ENCODE results near the gene DEAF1.

DNA sequence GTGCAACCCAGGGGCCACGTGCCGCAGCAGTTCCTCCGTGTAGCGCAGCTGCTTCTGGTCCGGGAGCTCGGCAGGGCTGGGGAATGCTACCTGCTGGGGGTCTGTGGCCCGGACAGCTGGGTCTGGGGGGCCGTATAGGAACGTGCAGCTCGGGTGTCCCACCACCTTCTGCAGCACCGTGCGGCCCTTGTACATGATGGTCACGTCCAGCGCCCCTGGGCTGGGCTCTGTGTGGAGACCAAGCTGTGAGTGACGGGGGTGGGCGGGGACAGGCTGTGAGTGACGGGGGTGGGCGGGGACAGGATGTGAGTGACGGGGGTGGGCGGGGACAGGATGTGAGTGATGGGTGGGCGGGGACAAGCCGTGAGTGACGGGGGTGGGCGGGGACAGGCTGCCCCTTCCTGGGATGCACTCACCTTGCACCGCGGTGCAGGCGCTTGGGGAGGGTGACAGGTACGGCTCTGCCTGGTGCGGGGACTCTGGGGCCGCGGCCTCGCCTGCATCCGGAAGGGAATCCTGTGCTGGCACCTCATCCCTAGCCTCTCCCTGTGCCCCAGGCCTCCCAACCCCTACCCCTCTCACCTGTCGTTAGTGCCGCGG is 81.6 kb downstream of the DEAF1 start:
- TF ChIP-seq, protein P1, sequence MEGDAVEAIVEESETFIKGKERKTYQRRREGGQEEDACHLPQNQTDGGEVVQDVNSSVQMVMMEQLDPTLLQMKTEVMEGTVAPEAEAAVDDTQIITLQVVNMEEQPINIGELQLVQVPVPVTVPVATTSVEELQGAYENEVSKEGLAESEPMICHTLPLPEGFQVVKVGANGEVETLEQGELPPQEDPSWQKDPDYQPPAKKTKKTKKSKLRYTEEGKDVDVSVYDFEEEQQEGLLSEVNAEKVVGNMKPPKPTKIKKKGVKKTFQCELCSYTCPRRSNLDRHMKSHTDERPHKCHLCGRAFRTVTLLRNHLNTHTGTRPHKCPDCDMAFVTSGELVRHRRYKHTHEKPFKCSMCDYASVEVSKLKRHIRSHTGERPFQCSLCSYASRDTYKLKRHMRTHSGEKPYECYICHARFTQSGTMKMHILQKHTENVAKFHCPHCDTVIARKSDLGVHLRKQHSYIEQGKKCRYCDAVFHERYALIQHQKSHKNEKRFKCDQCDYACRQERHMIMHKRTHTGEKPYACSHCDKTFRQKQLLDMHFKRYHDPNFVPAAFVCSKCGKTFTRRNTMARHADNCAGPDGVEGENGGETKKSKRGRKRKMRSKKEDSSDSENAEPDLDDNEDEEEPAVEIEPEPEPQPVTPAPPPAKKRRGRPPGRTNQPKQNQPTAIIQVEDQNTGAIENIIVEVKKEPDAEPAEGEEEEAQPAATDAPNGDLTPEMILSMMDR (conservative IDR thresholded peaks at IDR 0.05; ENCODE audit: low read depth in 2 of 2), result no peak
- TF ChIP-seq POLR2AphosphoS5 (IDR thresholded peaks at IDR 0.05; ENCODE audit: low read depth), result no peak
- TF ChIP-seq NANOG (IDR thresholded peaks at IDR 0.05; ENCODE audit: borderline replicate concordance), result no peak
- no peak for TF ChIP-seq CREB1 (CRISPR knock-in tag; IDR thresholded peaks at IDR 0.05; ENCODE audit: low read depth)
- TF ChIP-seq JUNB (IDR thresholded peaks at IDR 0.05; ENCODE audit: unreplicated experiment), result no peak
- no peak for TF ChIP-seq EZH2 (IDR thresholded peaks at IDR 0.05; ENCODE audit: low read depth, unreplicated experiment)
- TF ChIP-seq EZH2phosphoT487 (IDR thresholded peaks at IDR 0.05; ENCODE audit: unreplicated experiment), result no peak
- TF ChIP-seq, protein P2, sequence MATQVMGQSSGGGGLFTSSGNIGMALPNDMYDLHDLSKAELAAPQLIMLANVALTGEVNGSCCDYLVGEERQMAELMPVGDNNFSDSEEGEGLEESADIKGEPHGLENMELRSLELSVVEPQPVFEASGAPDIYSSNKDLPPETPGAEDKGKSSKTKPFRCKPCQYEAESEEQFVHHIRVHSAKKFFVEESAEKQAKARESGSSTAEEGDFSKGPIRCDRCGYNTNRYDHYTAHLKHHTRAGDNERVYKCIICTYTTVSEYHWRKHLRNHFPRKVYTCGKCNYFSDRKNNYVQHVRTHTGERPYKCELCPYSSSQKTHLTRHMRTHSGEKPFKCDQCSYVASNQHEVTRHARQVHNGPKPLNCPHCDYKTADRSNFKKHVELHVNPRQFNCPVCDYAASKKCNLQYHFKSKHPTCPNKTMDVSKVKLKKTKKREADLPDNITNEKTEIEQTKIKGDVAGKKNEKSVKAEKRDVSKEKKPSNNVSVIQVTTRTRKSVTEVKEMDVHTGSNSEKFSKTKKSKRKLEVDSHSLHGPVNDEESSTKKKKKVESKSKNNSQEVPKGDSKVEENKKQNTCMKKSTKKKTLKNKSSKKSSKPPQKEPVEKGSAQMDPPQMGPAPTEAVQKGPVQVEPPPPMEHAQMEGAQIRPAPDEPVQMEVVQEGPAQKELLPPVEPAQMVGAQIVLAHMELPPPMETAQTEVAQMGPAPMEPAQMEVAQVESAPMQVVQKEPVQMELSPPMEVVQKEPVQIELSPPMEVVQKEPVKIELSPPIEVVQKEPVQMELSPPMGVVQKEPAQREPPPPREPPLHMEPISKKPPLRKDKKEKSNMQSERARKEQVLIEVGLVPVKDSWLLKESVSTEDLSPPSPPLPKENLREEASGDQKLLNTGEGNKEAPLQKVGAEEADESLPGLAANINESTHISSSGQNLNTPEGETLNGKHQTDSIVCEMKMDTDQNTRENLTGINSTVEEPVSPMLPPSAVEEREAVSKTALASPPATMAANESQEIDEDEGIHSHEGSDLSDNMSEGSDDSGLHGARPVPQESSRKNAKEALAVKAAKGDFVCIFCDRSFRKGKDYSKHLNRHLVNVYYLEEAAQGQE (IDR thresholded peaks at IDR 0.05; ENCODE audit: unreplicated experiment), result no peak
- TF ChIP-seq, protein P3, sequence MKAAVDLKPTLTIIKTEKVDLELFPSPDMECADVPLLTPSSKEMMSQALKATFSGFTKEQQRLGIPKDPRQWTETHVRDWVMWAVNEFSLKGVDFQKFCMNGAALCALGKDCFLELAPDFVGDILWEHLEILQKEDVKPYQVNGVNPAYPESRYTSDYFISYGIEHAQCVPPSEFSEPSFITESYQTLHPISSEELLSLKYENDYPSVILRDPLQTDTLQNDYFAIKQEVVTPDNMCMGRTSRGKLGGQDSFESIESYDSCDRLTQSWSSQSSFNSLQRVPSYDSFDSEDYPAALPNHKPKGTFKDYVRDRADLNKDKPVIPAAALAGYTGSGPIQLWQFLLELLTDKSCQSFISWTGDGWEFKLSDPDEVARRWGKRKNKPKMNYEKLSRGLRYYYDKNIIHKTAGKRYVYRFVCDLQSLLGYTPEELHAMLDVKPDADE (IDR thresholded peaks at IDR 0.05), result no peak
- TF ChIP-seq, protein P4, sequence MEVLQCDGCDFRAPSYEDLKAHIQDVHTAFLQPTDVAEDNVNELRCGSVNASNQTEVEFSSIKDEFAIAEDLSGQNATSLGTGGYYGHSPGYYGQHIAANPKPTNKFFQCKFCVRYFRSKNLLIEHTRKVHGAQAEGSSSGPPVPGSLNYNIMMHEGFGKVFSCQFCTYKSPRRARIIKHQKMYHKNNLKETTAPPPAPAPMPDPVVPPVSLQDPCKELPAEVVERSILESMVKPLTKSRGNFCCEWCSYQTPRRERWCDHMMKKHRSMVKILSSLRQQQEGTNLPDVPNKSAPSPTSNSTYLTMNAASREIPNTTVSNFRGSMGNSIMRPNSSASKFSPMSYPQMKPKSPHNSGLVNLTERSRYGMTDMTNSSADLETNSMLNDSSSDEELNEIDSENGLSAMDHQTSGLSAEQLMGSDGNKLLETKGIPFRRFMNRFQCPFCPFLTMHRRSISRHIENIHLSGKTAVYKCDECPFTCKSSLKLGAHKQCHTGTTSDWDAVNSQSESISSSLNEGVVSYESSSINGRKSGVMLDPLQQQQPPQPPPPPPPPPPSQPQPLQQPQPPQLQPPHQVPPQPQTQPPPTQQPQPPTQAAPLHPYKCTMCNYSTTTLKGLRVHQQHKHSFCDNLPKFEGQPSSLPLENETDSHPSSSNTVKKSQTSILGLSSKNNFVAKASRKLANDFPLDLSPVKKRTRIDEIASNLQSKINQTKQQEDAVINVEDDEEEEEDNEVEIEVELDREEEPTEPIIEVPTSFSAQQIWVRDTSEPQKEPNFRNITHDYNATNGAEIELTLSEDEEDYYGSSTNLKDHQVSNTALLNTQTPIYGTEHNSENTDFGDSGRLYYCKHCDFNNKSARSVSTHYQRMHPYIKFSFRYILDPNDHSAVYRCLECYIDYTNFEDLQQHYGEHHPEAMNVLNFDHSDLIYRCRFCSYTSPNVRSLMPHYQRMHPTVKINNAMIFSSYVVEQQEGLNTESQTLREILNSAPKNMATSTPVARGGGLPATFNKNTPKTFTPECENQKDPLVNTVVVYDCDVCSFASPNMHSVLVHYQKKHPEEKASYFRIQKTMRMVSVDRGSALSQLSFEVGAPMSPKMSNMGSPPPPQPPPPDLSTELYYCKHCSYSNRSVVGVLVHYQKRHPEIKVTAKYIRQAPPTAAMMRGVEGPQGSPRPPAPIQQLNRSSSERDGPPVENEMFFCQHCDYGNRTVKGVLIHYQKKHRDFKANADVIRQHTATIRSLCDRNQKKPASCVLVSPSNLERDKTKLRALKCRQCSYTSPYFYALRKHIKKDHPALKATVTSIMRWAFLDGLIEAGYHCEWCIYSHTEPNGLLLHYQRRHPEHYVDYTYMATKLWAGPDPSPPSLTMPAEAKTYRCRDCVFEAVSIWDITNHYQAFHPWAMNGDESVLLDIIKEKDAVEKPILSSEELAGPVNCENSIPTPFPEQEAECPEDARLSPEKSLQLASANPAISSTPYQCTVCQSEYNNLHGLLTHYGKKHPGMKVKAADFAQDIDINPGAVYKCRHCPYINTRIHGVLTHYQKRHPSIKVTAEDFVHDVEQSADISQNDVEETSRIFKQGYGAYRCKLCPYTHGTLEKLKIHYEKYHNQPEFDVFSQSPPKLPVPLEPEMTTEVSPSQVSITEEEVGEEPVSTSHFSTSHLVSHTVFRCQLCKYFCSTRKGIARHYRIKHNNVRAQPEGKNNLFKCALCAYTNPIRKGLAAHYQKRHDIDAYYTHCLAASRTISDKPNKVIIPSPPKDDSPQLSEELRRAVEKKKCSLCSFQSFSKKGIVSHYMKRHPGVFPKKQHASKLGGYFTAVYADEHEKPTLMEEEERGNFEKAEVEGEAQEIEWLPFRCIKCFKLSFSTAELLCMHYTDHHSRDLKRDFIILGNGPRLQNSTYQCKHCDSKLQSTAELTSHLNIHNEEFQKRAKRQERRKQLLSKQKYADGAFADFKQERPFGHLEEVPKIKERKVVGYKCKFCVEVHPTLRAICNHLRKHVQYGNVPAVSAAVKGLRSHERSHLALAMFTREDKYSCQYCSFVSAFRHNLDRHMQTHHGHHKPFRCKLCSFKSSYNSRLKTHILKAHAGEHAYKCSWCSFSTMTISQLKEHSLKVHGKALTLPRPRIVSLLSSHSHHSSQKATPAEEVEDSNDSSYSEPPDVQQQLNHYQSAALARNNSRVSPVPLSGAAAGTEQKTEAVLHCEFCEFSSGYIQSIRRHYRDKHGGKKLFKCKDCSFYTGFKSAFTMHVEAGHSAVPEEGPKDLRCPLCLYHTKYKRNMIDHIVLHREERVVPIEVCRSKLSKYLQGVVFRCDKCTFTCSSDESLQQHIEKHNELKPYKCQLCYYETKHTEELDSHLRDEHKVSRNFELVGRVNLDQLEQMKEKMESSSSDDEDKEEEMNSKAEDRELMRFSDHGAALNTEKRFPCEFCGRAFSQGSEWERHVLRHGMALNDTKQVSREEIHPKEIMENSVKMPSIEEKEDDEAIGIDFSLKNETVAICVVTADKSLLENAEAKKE (CRISPR knock-in tag; IDR thresholded peaks at IDR 0.05), result no peak
- TF ChIP-seq ZNF114 (CRISPR knock-in tag; IDR thresholded peaks at IDR 0.05), result no peak

Data from GM23338 (cell line).